ENCODE data around the gene CDC20. TPM values are rescaled to one million over a fixed set of nuclear protein-coding genes. Genes with fewer than 3 reads are reported as not detected.
A peak's percentile ranks its signal among the peaks of the same experiment; 100 is the strongest.

The CDC20 gene
- total and polyA plus RNA-seq, 2 donors (not counting 1 experiment from before 2014, with no cell fraction given): 16.7 to 24.1 TPM

- Histone ChIP-seq H3K9me3 (ENCODE audit: control insufficient read depth, insufficient read depth, low read depth, low read length) (no peaks in the 10 kb centered on the region), H3K9ac (ENCODE audit: insufficient read depth, low read length) (no peak overlapping the region), H2AFZ (ENCODE audit: low read length) (no peak overlapping the region), H3K4me2 (ENCODE audit: extremely low read depth, insufficient read depth, low read length) (no peak overlapping the region), H3K27ac (ENCODE audit: insufficient read depth, low read length) (no peak overlapping the region), H3K4me1 (ENCODE audit: control insufficient read depth, extremely low read depth, insufficient read depth, low read length) (no peaks in the 10 kb centered on the region), H3K4me3 (replicated peaks in 1 of 4; ENCODE audit: control extremely low read depth in 1 of 4, insufficient read depth in 1 of 4, low read depth in 3 of 4, low read length in 4 of 4) (no peak overlapping the region), H3K36me3 (ENCODE audit: control insufficient read depth, insufficient read depth, low read length) (peaks cover 6% of the 10 kb centered on the region), H3K79me2 (ENCODE audit: control insufficient read depth, insufficient read depth, low read length) (peaks cover 2% of the 10 kb centered on the region), H3K27me3 (ENCODE audit: control insufficient read depth, insufficient read depth, low read length) (no peaks in the 10 kb centered on the region), H4K20me1 (ENCODE audit: control insufficient read depth, extremely low read depth, insufficient read depth, low read length) (no peaks in the 10 kb centered on the region)
- no peak for DNase-seq (ENCODE audit: low read depth in 2 of 2)
- TF ChIP-seq EZH2 (IDR thresholded peaks at IDR 0.05; ENCODE audit: low read length, missing control alignments) (no peak), CTCF (conservative IDR thresholded peaks at IDR 0.05 in 1 of 2, IDR thresholded peaks at IDR 0.05 in 1 of 2; ENCODE audit: low read depth in 1 of 2, low read length in 2 of 2) (no peak)
Observed at GRCh38 chr1:43402089-43402865, 43.5 kb downstream of the CDC20 start.

GRCh38 chr1:43404353-43404752 is 45.6 kb downstream of the CDC20 start:
- Histone ChIP-seq H4K20me1 (ENCODE audit: control insufficient read depth, extremely low read depth, insufficient read depth, low read length) (no peaks in the 10 kb centered on the region), H3K9ac (ENCODE audit: insufficient read depth, low read length) (no peak overlapping the region), H2AFZ (ENCODE audit: low read length) (no peak overlapping the region), H3K27me3 (ENCODE audit: control insufficient read depth, insufficient read depth, low read length) (no peaks in the 10 kb centered on the region), H3K36me3 (ENCODE audit: control insufficient read depth, insufficient read depth, low read length) (peaks cover 7% of the 10 kb centered on the region), H3K4me1 (ENCODE audit: control insufficient read depth, extremely low read depth, insufficient read depth, low read length) (no peaks in the 10 kb centered on the region), H3K4me3 (replicated peaks in 1 of 4; ENCODE audit: control extremely low read depth in 1 of 4, insufficient read depth in 1 of 4, low read depth in 3 of 4, low read length in 4 of 4) (no peak overlapping the region), H3K79me2 (ENCODE audit: control insufficient read depth, insufficient read depth, low read length) (peaks cover 2% of the 10 kb centered on the region), H3K27ac (ENCODE audit: insufficient read depth, low read length) (no peak overlapping the region), H3K4me2 (ENCODE audit: extremely low read depth, insufficient read depth, low read length) (no peak overlapping the region), H3K9me3 (ENCODE audit: control insufficient read depth, insufficient read depth, low read depth, low read length) (no peaks in the 10 kb centered on the region)
- no peak for DNase-seq (ENCODE audit: low read depth in 2 of 2)
- TF ChIP-seq CTCF (conservative IDR thresholded peaks at IDR 0.05 in 1 of 2, IDR thresholded peaks at IDR 0.05 in 1 of 2; ENCODE audit: low read depth in 1 of 2, low read length in 2 of 2) (no peak), EZH2 (IDR thresholded peaks at IDR 0.05; ENCODE audit: low read length, missing control alignments) (no peak)

- Histone ChIP-seq H3K9ac (ENCODE audit: insufficient read depth, low read length) (no peak overlapping the region), H3K9me3 (ENCODE audit: control insufficient read depth, insufficient read depth, low read depth, low read length) (no peaks in the 10 kb centered on the region), H3K27me3 (ENCODE audit: control insufficient read depth, insufficient read depth, low read length) (no peaks in the 10 kb centered on the region), H3K36me3 (ENCODE audit: control insufficient read depth, insufficient read depth, low read length) (peaks cover 7% of the 10 kb centered on the region), H3K4me1 (ENCODE audit: control insufficient read depth, extremely low read depth, insufficient read depth, low read length) (no peaks in the 10 kb centered on the region), H2AFZ (ENCODE audit: low read length) (no peak overlapping the region), H4K20me1 (ENCODE audit: control insufficient read depth, extremely low read depth, insufficient read depth, low read length) (no peaks in the 10 kb centered on the region), H3K4me3 (replicated peaks in 1 of 4; ENCODE audit: control extremely low read depth in 1 of 4, insufficient read depth in 1 of 4, low read depth in 3 of 4, low read length in 4 of 4) (no peak overlapping the region), H3K4me2 (ENCODE audit: extremely low read depth, insufficient read depth, low read length) (no peak overlapping the region), H3K79me2 (ENCODE audit: control insufficient read depth, insufficient read depth, low read length) (peaks cover 2% of the 10 kb centered on the region), H3K27ac (ENCODE audit: insufficient read depth, low read length) (no peak overlapping the region)
- peak in 1 of 2 donors; percentile 19 for DNase-seq (ENCODE audit: low read depth in 2 of 2)
- TF ChIP-seq EZH2 (IDR thresholded peaks at IDR 0.05; ENCODE audit: low read length, missing control alignments) (no peak), CTCF (conservative IDR thresholded peaks at IDR 0.05 in 1 of 2, IDR thresholded peaks at IDR 0.05 in 1 of 2; ENCODE audit: low read depth in 1 of 2, low read length in 2 of 2) (no peak)
Observed at GRCh38 chr1:43405219-43405875, 46.6 kb downstream of the CDC20 start.

Data from fibroblast of lung (primary cell).